HG03196 (cell line): ENCODE results near the gene TRIM32.
"Not testable (repeated sequence)": the region's sequence is repeated elsewhere in the genome, so short reads cannot be mapped to it uniquely, and the experiment has no call there.

Experiments used
- ATAC-seq: cut with Tn5 transposase; IDR thresholded peaks from one replicate; pipeline ENCODE4 v1.9.1; 2021; ENCODE audit not compliant: unreplicated experiment

Gene TRIM32

DNA sequence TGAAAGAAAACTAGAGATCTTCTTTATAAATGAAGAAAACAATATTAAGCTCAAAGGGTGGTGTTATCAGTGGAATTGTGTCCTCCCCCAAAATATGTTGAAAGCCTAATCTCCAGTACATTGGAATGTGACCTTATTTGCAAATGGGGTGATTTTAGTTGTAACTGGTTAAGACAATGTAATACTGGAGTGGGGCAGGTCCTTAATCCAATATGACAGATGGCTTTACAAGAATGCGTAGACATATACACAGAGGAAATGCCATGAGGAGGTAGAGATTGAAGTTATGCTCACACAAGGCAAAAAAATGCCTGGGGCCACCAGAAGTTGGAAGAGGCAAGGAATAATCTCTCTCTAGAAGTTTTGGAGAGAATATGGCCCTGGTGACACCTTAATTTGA, 13.7 kb upstream of the TRIM32 start:
- no peak for ATAC-seq

DNA sequence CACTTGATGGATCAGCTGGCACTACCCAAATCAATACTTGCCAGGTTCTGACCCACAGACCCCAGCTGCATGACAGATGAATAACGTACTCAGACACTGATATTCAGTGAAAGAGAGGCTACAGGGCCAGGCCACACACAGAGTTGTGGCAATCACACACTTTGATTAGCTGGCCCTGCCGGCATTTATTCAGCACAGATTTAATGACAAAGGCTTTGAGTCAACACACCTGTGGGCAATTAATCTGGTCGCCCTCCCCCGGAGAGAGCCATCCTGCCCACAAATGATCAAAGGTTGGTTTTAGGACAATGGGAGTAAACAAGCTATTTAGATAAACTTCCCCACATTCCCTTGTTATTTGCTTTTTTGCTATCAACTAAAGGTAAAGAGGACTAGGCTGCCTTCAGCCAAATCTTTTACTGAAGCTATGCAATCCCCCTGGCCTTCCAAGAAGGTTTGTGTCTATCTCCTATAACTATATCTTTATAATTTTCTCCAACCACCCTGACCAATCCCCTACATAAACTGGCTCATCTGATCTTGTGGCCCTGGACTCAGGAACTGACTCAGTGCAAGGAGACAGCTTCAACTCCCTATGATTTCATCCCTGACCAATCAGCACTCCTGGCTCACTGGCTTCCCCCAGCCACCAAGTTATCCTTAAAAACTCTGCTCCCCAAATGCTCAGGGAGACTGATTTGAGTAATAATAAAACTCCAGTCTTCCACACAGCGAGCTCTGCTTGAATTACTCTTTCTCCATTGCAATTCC, 12.7 kb upstream of the TRIM32 start:
- no peak for ATAC-seq

- ATAC-seq: no peak
Observed at GRCh38 chr9:116683535-116683934, 3.6 kb upstream of the TRIM32 start.

GRCh38 chr9:116685166-116685565, 1.9 kb upstream of the TRIM32 start:
- ATAC-seq: no peak

DNA sequence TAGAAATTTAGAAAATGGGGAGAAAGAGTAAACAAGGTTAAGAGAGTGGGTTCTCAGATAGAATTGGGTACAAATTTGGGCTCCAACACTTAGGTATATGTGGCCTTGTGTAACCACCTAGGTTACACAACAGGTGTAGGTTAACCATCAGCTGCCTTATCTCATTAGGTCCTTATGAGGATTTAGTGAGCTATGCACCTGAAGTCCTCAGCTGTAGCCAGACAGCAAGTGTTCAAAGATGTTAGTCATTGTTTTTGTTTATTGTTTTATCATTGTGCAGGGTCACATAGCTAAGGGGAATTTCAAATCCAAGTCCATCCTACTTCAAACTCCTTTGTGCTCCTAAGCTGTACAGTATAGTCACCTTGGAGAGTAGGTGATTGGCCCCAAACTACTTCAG, 970 bp upstream of the TRIM32 start:
- no peak for ATAC-seq

GRCh38 chr9:116686693-116687073, 422 bp upstream of the TRIM32 start:
- peak; percentile 20 for ATAC-seq

- ATAC-seq: no peak
Observed at GRCh38 chr9:116687754-116688135, 640 bp downstream of the TRIM32 start.

- no peak for ATAC-seq
Observed at GRCh38 chr9:116688806-116689485, 1.8 kb downstream of the TRIM32 start.

- no peak for ATAC-seq
Observed at GRCh38 chr9:116689486-116690032, 2.5 kb downstream of the TRIM32 start.

DNA sequence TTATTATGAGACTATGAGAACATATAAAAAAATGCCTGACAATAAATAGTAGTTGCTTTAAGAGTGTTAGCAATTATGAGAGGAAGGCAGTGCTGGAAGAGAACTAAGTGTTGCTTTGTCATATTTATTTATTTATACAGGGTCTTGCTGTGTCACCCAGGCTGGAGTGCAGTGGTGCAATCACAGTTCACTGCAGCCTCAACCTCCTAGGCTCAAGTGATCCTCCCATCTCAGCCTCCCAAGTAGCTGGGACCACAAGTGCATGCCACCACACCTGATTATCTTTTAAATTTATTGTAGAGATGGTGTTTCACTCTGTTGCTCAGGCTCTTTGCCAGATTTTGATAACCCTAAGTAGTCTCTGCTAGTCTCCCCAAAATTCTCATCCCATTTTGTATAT, 3.7 kb downstream of the TRIM32 start:
- ATAC-seq: not testable (repeated sequence)

DNA sequence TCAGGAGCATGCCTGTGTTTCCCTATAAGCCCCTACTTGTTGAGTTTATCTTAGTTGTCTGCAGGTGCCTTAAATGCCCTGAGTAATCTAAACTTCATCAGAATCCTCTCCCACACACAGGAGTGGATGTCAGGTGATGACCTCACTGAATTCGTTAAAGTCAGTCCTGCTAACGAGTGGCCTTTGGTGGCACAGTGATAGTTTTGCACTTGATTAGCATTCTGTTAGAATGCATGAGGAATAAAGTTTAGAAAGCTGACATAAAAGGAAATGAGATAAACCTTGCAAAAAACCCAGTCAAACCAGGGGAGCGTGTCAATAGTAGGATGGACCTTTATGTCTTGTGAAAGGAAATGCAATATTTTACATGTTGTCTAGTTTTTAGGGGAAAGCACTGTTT, 4.5 kb downstream of the TRIM32 start:
- ATAC-seq: no peak

GRCh38 chr9:116692616-116693015, 5.5 kb downstream of the TRIM32 start:
- no peak for ATAC-seq

GRCh38 chr9:116693233-116693731, 6.2 kb downstream of the TRIM32 start:
- no peak for ATAC-seq

GRCh38 chr9:116694785-116695291, 7.7 kb downstream of the TRIM32 start:
- ATAC-seq: no peak

- no peak for ATAC-seq
Observed at GRCh38 chr9:116695438-116695837, 8.3 kb downstream of the TRIM32 start.

DNA sequence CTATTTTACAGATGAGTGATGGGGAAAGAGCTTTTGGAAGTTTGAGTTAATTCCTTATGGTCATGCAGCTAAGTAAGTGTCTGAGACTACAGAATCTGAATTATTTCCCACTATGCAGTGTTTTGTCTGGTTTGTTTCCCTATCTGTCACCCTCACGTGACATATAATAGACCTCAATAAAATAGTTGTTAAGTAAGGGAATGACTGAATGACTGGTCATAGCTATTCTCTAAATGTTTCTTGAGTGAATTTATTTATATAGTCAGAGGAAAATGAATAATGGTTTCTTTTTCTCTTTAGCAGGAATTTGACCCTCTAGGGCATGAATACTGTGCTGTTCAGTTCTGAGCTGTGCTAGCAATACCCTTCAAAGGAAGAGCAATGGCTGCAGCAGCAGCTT, 10.3 kb downstream of the TRIM32 start:
- no peak for ATAC-seq

- ATAC-seq: no peak
Observed at GRCh38 chr9:116697887-116698286, 10.8 kb downstream of the TRIM32 start.

- ATAC-seq: no peak
Observed at GRCh38 chr9:116700279-116700678, 13.2 kb downstream of the TRIM32 start.

- no peak for ATAC-seq
Observed at GRCh38 chr9:116700882-116701865, 14.1 kb downstream of the TRIM32 start.

- ATAC-seq: no peak
Observed at GRCh38 chr9:116701940-116702642, 15.0 kb downstream of the TRIM32 start.
